H1 (cell line): Measurements from ENCODE around the gene UQCRC2. TPM values are rescaled to one million over a fixed set of nuclear protein-coding genes. Genes with fewer than 3 reads are reported as not detected.

ENCODE experiments used
- ASH2L ChIP-seq: fragments of 200-600, 300-600 bp; sonication (generic); IDR thresholded peaks from one replicate; pipeline ENCODE4 v1.7.1; 2017; ENCODE audit warnings: low read length
- CREB1 ChIP-seq: IDR thresholded peaks from 2 replicates; pipeline ENCODE4 v1.6.1; 2012; ENCODE audit warnings: inconsistent platforms
- FOSL1 ChIP-seq: IDR thresholded peaks from 2 replicates; pipeline ENCODE4 v1.6.1; 2011; ENCODE audit warnings: mild to moderate bottlenecking, low read depth, low read length, moderate library complexity; ENCODE audit not compliant: insufficient read depth
- GABPA ChIP-seq: IDR thresholded peaks from 2 replicates; pipeline ENCODE4 v1.6.1; 2011; ENCODE audit warnings: mild to moderate bottlenecking, low read length, moderate library complexity, borderline replicate concordance; ENCODE audit not compliant: insufficient read depth
- GTF2F1 ChIP-seq: IDR thresholded peaks from 2 replicates; pipeline ENCODE4 v1.6.1; 2012; ENCODE audit warnings: low read depth, low read length, improper control_type of control experiment, borderline replicate concordance
- JUN ChIP-seq: IDR thresholded peaks from 2 replicates; pipeline ENCODE4 v1.6.1; 2011; ENCODE audit warnings: low read depth, mild to moderate bottlenecking, improper control_type of control experiment, low read length
- POU5F1 ChIP-seq: IDR thresholded peaks from 2 replicates; pipeline ENCODE4 v1.6.1; 2011; ENCODE audit warnings: low read depth, mild to moderate bottlenecking, low read length, moderate library complexity
- SIN3A ChIP-seq, 2 experiments: IDR thresholded peaks in 1 of 2; conservative IDR thresholded peaks in 1 of 2; 2 replicates each; pipeline ENCODE4 v1.6.1; 2011 to 2012; ENCODE audit warnings: low read length in 2 of 2, improper control_type of control experiment in 1 of 2, low read depth in 1 of 2, mild to moderate bottlenecking in 1 of 2
- SIRT6 ChIP-seq: IDR thresholded peaks from one replicate; pipeline ENCODE4 v1.7.1; 2012; ENCODE audit warnings: low read length, inconsistent platforms
- SIX5 ChIP-seq: IDR thresholded peaks from 2 replicates; pipeline ENCODE4 v1.6.1; 2011; ENCODE audit warnings: mild to moderate bottlenecking, low read depth, low read length
- SP2 ChIP-seq: IDR thresholded peaks from 2 replicates; pipeline ENCODE4 v1.6.1; 2012; ENCODE audit warnings: mild to moderate bottlenecking, low read length, inconsistent platforms
- SUZ12 ChIP-seq: fragments of 200-600 bp; sonication (generic); IDR thresholded peaks from 2 replicates; pipeline ENCODE4 v1.6.1; 2012; ENCODE audit warnings: mild to moderate bottlenecking, inconsistent platforms, low read length, moderate library complexity, mixed read lengths
- TAF1 ChIP-seq: IDR thresholded peaks from 2 replicates; pipeline ENCODE4 v1.6.1; 2011; ENCODE audit warnings: mild to moderate bottlenecking, low read depth, low read length
- TCF12 ChIP-seq: IDR thresholded peaks from 2 replicates; pipeline ENCODE4 v1.6.1; 2011; ENCODE audit warnings: low read depth, mild to moderate bottlenecking, low read length
- TEAD4 ChIP-seq: IDR thresholded peaks from 2 replicates; pipeline ENCODE4 v1.6.1; 2012; ENCODE audit warnings: low read depth, low read length, inconsistent platforms, mixed read lengths
- YY1 ChIP-seq: IDR thresholded peaks from 2 replicates; pipeline ENCODE4 v1.6.1; 2011; ENCODE audit warnings: low read depth, mild to moderate bottlenecking, low read length
- ZNF274 ChIP-seq: IDR thresholded peaks from 2 replicates; pipeline ENCODE4 v1.7.0; 2012; ENCODE audit warnings: low read length, borderline replicate concordance; ENCODE audit errors: extremely low read depth
- polyA plus RNA-seq, 7 experiments: library from polyadenylated mRNA; depleted of rRNA in 3 of 7; stranded (reverse) in 5 of 7; unstranded in 2 of 7; fragments of >200 nt in 5 of 7; fragments of 200-250 nt in 2 of 7; gene quantifications; 1 replicate in 5 of 7; 2 replicates in 1 of 7; 4 replicates in 1 of 7; pipeline versions ENCODE4 v1.2.1 to v1.2.3, GENCODE V29; 2011 to 2013; ENCODE audit warnings: missing spikeins in 2 of 7, mixed read lengths in 2 of 7
- total RNA-seq: library from RNA; stranded (reverse); fragmentation: NEBNext Ultra II Directional; extraction: Animal tissue kit (Norgen Biotek cat#: 25700); gene quantifications from 2 replicates; pipeline ENCODE4 v1.2.1, GENCODE V29; 2021
- TF ChIP-seq, protein P1 (sequence below): IDR thresholded peaks from 2 replicates; pipeline ENCODE4 v1.6.1; 2012; ENCODE audit warnings: low read length, inconsistent platforms
- TF ChIP-seq, protein P2 (sequence below): IDR thresholded peaks from 2 replicates; pipeline ENCODE4 v1.6.1; 2011; ENCODE audit warnings: low read length, improper control_type of control experiment
- TF ChIP-seq, protein P3 (sequence below): IDR thresholded peaks from 2 replicates; pipeline ENCODE4 v1.6.1; 2011; ENCODE audit warnings: low read depth, mild to moderate bottlenecking, low read length; ENCODE audit not compliant: insufficient read depth
- TF ChIP-seq, protein P4 (sequence below): IDR thresholded peaks from 2 replicates; pipeline ENCODE4 v1.6.1; 2012; ENCODE audit warnings: inconsistent platforms

Gene UQCRC2
- total and polyA plus RNA-seq, 2 of the 8 experiments (the other 6 are each of a cell fraction or from before 2014, with no cell fraction given), result 94.4 to 182 TPM

DNA sequence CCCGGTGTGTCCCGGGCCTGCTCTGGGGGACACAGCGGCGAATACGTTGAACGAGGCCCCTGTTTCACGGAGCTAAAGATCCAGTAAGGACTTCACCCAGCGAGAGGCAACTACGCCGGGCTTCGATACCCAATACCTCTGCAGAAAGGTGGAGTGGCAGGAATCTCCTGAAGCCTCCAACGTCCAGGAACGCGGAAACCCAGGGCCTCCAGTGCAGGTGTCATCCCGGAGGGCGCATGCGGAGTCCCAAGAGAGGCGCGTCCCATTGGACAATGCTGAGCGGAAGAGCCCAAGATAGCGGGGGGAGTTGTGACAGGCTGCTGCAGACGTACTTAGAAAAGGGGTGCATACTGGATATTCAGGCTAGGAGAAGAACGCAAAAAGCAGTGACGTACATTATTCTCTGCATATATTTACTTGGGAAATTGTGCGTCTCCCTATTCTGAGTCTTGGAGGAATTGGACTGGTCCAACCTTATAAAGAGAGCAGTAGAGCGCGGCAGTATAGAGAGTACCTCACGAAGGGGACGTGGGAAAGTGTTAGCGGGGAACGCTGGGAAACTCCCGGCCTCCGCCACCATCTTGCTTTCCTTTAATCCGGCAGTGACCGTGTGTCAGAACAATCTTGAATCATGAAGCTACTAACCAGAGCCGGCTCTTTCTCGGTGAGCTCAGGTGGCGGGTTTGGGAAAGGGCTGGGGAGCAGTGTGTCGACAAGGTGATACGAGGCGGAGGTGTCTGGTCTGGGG is at the start of gene UQCRC2 (continued):
- TF ChIP-seq, protein P1, sequence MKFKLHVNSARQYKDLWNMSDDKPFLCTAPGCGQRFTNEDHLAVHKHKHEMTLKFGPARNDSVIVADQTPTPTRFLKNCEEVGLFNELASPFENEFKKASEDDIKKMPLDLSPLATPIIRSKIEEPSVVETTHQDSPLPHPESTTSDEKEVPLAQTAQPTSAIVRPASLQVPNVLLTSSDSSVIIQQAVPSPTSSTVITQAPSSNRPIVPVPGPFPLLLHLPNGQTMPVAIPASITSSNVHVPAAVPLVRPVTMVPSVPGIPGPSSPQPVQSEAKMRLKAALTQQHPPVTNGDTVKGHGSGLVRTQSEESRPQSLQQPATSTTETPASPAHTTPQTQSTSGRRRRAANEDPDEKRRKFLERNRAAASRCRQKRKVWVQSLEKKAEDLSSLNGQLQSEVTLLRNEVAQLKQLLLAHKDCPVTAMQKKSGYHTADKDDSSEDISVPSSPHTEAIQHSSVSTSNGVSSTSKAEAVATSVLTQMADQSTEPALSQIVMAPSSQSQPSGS, result no peak
- no peak for TF ChIP-seq JUN
- no peak for TF ChIP-seq TCF12
- no peak for TF ChIP-seq SIRT6
- TF ChIP-seq, protein P2, sequence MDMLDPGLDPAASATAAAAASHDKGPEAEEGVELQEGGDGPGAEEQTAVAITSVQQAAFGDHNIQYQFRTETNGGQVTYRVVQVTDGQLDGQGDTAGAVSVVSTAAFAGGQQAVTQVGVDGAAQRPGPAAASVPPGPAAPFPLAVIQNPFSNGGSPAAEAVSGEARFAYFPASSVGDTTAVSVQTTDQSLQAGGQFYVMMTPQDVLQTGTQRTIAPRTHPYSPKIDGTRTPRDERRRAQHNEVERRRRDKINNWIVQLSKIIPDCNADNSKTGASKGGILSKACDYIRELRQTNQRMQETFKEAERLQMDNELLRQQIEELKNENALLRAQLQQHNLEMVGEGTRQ, result no peak
- no peak for TF ChIP-seq POU5F1
- TF ChIP-seq GABPA, result no peak
- no peak for TF ChIP-seq FOSL1
- TF ChIP-seq CREB1, result peak; percentile 81
- peak; percentile 85 for TF ChIP-seq ASH2L
- no peak for TF ChIP-seq ZNF274
- peak; percentile 42 to 84 for TF ChIP-seq SIN3A (conservative IDR thresholded peaks at IDR 0.05 in 1 of 2, IDR thresholded peaks at IDR 0.05 in 1 of 2; ENCODE audit: low read depth in 1 of 2, low read length in 2 of 2)
- peak; percentile 79 for TF ChIP-seq SIX5
- TF ChIP-seq, protein P3, sequence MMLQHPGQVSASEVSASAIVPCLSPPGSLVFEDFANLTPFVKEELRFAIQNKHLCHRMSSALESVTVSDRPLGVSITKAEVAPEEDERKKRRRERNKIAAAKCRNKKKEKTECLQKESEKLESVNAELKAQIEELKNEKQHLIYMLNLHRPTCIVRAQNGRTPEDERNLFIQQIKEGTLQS, result no peak
- no peak for TF ChIP-seq SUZ12
- TF ChIP-seq TEAD4, result no peak; the same call in 1 of the 2 replicates
- TF ChIP-seq TAF1, result peak; percentile 82; the same call in 1 of the 2 replicates
- peak; percentile 96 for TF ChIP-seq YY1
- TF ChIP-seq SP2, result peak; percentile 92
- TF ChIP-seq, protein P4, sequence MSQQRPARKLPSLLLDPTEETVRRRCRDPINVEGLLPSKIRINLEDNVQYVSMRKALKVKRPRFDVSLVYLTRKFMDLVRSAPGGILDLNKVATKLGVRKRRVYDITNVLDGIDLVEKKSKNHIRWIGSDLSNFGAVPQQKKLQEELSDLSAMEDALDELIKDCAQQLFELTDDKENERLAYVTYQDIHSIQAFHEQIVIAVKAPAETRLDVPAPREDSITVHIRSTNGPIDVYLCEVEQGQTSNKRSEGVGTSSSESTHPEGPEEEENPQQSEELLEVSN, result peak; percentile 38; the same call in 1 of the 2 replicates
- TF ChIP-seq GTF2F1, result no peak
